Measurements from ENCODE around the gene CLMN.
"Not testable (repeated sequence)": the region's sequence is repeated elsewhere in the genome, so short reads cannot be mapped to it uniquely, and the experiment has no call there.

CLMN gene

GRCh38 chr14:95215094-95215725, 104.5 kb downstream of the CLMN start:
- no peak for DNase-seq

- no peak for DNase-seq
These were observed 105.9 kb downstream of the CLMN start for GRCh38 chr14:95213774-95214173.

- no peak for DNase-seq
These were observed 107.8 kb downstream of the CLMN start for GRCh38 chr14:95211721-95212504.

GRCh38 chr14:95210699-95211098, 109.0 kb downstream of the CLMN start:
- no peak for DNase-seq

- no peak for DNase-seq
These were observed 111.1 kb downstream of the CLMN start for GRCh38 chr14:95208598-95208997.

GRCh38 chr14:95207475-95208233, 112.1 kb downstream of the CLMN start:
- no peak for DNase-seq

- no peak for DNase-seq
These were observed 113.2 kb downstream of the CLMN start for GRCh38 chr14:95206534-95206933.

- no peak for DNase-seq
These were observed 115.0 kb downstream of the CLMN start for GRCh38 chr14:95204705-95205104.

- DNase-seq, result not testable (repeated sequence)
These were observed 118.0 kb downstream of the CLMN start for GRCh38 chr14:95201745-95202144.

GRCh38 chr14:95200404-95200803, 119.3 kb downstream of the CLMN start:
- DNase-seq, result no peak

GRCh38 chr14:95199298-95199983, 120.3 kb downstream of the CLMN start:
- DNase-seq, result no peak

GRCh38 chr14:95198320-95198719, 121.4 kb downstream of the CLMN start:
- no peak for DNase-seq

GRCh38 chr14:95197551-95197950, 122.2 kb downstream of the CLMN start:
- DNase-seq, result no peak

- no peak for DNase-seq
These were observed 122.7 kb downstream of the CLMN start for GRCh38 chr14:95196826-95197545.

GRCh38 chr14:95196268-95196667, 123.4 kb downstream of the CLMN start:
- no peak for DNase-seq

- no peak for DNase-seq
These were observed 124.7 kb downstream of the CLMN start for GRCh38 chr14:95195031-95195430.

GRCh38 chr14:95193081-95193480, 126.6 kb downstream of the CLMN start:
- DNase-seq, result no peak

- no peak for DNase-seq
These were observed 127.4 kb downstream of the CLMN start for GRCh38 chr14:95192311-95192710.

GRCh38 chr14:95191445-95192199, 128.1 kb downstream of the CLMN start:
- DNase-seq, result no peak

- DNase-seq, result no peak
These were observed 128.9 kb downstream of the CLMN start for GRCh38 chr14:95190857-95191256.

- DNase-seq, result no peak
These were observed 129.3 kb downstream of the CLMN start for GRCh38 chr14:95190346-95190840.
